Astrocyte of the spinal cord (primary cell): Measurements from ENCODE around the gene NDUFB7.
"Not testable (repeated sequence)": the region's sequence is repeated elsewhere in the genome, so short reads cannot be mapped to it uniquely, and the experiment has no call there.

Experiments
- DNase-seq: peaks from one replicate; pipeline ENCODE4 v3.0.0; 2011; ENCODE audit warnings: low read depth, low spot score
- H3K4me3 ChIP-seq: 2 replicates; pipeline ENCODE4 v1.5.1; 2011; ENCODE audit warnings: low read depth, mild to moderate bottlenecking, low read length, moderate library complexity
- CTCF ChIP-seq: IDR thresholded peaks from 2 replicates; pipeline ENCODE4 v1.5.1; 2012; ENCODE audit warnings: low read depth, mild to moderate bottlenecking, low read length, inconsistent platforms
- in situ Hi-C: cut with HindIII; loops from 2 replicates; pipeline ENCODE4 v1.10.0; 2017; ENCODE audit warnings: low sequenced_read_pairs

NDUFB7 gene

GRCh38 chr19:14570864-14571527 lies 870 bp downstream of the NDUFB7 start:
- in situ Hi-C loops = no loop called here
- H3K4me3 ChIP-seq = peak overlapping the region; percentile 99
- TF ChIP-seq CTCF = no peak
- DNase-seq = no peak

- H3K4me3 ChIP-seq = no peak overlapping the region
- no peak for DNase-seq
- TF ChIP-seq CTCF = no peak
- in situ Hi-C loops = no loop called here
Measured at GRCh38 chr19:14567079-14567478, 4.8 kb downstream of the NDUFB7 start.

- no peak for DNase-seq
- no peak overlapping the region for H3K4me3 ChIP-seq
Measured at GRCh38 chr19:14566712-14567077, 5.2 kb downstream of the NDUFB7 start.

GRCh38 chr19:14565765-14566711 lies 5.8 kb downstream of the NDUFB7 start:
- in situ Hi-C loops = no loop called here
- H3K4me3 ChIP-seq = no peak overlapping the region
- no peak for TF ChIP-seq CTCF
- DNase-seq = no peak

More at GRCh38 chr19:14566712-14567077, 5.2 kb downstream of the NDUFB7 start:
- in situ Hi-C loops = no loop called here
- TF ChIP-seq CTCF = no peak

GRCh38 chr19:14565298-14565679 lies 6.6 kb downstream of the NDUFB7 start:
- no peak for DNase-seq
- TF ChIP-seq CTCF = no peak
- H3K4me3 ChIP-seq = no peak overlapping the region
- in situ Hi-C loops = no loop called here

GRCh38 chr19:14564652-14565297 lies 7.1 kb downstream of the NDUFB7 start:
- in situ Hi-C loops, DNase-seq, H3K4me3 ChIP-seq: not testable (repeated sequence)
